Neural progenitor cell (in vitro differentiated cells): ENCODE data around the gene ERC2.

Experiments used
- EZH2phosphoT487 ChIP-seq: fragments of 200-600 bp; sonication (generic); IDR thresholded peaks from 2 replicates; pipeline ENCODE4 v1.6.1; 2017; ENCODE audit warnings: antibody characterized with exemption
- TF ChIP-seq, protein P1 (sequence below): fragments of 200-600 bp; sonication (generic); IDR thresholded peaks from 2 replicates; pipeline ENCODE4 v1.5.1; 2017; ENCODE audit warnings: antibody characterized with exemption, mild to moderate bottlenecking

DNA sequence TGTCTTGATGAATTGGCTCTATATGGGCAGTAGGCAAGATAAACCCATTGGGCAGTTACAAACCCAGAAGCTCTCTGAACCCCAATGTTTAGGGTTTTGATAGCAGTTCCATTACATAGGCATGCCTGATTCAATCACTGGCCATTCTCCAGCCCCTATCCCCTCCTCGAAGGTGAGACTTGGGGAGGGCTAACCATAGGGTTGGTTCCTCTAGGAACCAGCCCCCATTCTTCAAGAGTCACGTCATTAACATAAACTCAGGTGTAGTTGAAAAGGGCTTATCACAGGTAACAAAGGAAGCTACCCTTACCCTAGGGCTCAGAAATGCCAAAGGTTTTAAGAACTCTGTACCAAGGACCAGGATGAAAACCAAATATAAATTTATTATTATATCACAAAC, 353.1 kb downstream of the ERC2 start:
- TF ChIP-seq, protein P1, sequence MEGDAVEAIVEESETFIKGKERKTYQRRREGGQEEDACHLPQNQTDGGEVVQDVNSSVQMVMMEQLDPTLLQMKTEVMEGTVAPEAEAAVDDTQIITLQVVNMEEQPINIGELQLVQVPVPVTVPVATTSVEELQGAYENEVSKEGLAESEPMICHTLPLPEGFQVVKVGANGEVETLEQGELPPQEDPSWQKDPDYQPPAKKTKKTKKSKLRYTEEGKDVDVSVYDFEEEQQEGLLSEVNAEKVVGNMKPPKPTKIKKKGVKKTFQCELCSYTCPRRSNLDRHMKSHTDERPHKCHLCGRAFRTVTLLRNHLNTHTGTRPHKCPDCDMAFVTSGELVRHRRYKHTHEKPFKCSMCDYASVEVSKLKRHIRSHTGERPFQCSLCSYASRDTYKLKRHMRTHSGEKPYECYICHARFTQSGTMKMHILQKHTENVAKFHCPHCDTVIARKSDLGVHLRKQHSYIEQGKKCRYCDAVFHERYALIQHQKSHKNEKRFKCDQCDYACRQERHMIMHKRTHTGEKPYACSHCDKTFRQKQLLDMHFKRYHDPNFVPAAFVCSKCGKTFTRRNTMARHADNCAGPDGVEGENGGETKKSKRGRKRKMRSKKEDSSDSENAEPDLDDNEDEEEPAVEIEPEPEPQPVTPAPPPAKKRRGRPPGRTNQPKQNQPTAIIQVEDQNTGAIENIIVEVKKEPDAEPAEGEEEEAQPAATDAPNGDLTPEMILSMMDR: no peak
- TF ChIP-seq EZH2phosphoT487: no peak
